Suppressor macrophage treated with lipopolysaccharide for 4 hours (primary cell): Measurements from ENCODE around the gene ZBTB37.
"Not testable (repeated sequence)": the region's sequence is repeated elsewhere in the genome, so short reads cannot be mapped to it uniquely, and the experiment has no call there.

Experiments
- DNase-seq: peaks from one replicate; pipeline ENCODE4 v3.0.0-alpha.2; 2020

The ZBTB37 gene

GRCh38 chr1:173915596-173915995 is 47.4 kb downstream of the ZBTB37 start:
- no peak for DNase-seq

- no peak for DNase-seq
Measured at GRCh38 chr1:173916667-173917066, 48.5 kb downstream of the ZBTB37 start.

- no peak for DNase-seq
Measured at GRCh38 chr1:173917149-173917548, 49.0 kb downstream of the ZBTB37 start, which contains the start of gene SERPINC1. SERPINC1 (minus strand) TSS chr1:173917327; CDS start chr1:173917259, 68 bp downstream.

GRCh38 chr1:173917635-173918493 is 49.7 kb downstream of the ZBTB37 start:
- DNase-seq: no peak

- no peak for DNase-seq
Measured at GRCh38 chr1:173920861-173921260, 52.7 kb downstream of the ZBTB37 start.

- DNase-seq: no peak
Measured at GRCh38 chr1:173925306-173926242, 57.4 kb downstream of the ZBTB37 start.

GRCh38 chr1:173930541-173930940 is 62.4 kb downstream of the ZBTB37 start:
- DNase-seq: not testable (repeated sequence)

GRCh38 chr1:173934440-173934839 is 66.3 kb downstream of the ZBTB37 start:
- no peak for DNase-seq

GRCh38 chr1:173937062-173937461 is 68.9 kb downstream of the ZBTB37 start:
- DNase-seq: peak; percentile 12

- DNase-seq: no peak
Measured at GRCh38 chr1:173946380-173946921, 78.3 kb downstream of the ZBTB37 start.

GRCh38 chr1:173948594-173948993 is 80.4 kb downstream of the ZBTB37 start:
- no peak for DNase-seq
